Astrocyte of the cerebellum (primary cell): Measurements from ENCODE around the gene TNK2.
"Not testable (repeated sequence)": the region's sequence is repeated elsewhere in the genome, so short reads cannot be mapped to it uniquely, and the experiment has no call there.

Experiments used
- DNase-seq: peaks from one replicate; pipeline ENCODE4 v3.0.0-alpha.2; 2011; ENCODE audit warnings: low read depth
- H3K4me3 ChIP-seq: 2 replicates; pipeline ENCODE4 v1.5.1; 2011; ENCODE audit warnings: mild to moderate bottlenecking, low read depth, low read length, moderate library complexity
- in situ Hi-C: cut with HindIII; loops from 2 replicates; pipeline ENCODE4 v1.10.0; 2017; ENCODE audit warnings: low sequenced_read_pairs
- TF ChIP-seq, protein P1 (sequence below): IDR thresholded peaks from 2 replicates; pipeline ENCODE4 v1.5.1; 2012; ENCODE audit warnings: low read length, low read depth, moderate library complexity, mild to moderate bottlenecking; ENCODE audit errors: missing control alignments

TNK2 gene

DNA sequence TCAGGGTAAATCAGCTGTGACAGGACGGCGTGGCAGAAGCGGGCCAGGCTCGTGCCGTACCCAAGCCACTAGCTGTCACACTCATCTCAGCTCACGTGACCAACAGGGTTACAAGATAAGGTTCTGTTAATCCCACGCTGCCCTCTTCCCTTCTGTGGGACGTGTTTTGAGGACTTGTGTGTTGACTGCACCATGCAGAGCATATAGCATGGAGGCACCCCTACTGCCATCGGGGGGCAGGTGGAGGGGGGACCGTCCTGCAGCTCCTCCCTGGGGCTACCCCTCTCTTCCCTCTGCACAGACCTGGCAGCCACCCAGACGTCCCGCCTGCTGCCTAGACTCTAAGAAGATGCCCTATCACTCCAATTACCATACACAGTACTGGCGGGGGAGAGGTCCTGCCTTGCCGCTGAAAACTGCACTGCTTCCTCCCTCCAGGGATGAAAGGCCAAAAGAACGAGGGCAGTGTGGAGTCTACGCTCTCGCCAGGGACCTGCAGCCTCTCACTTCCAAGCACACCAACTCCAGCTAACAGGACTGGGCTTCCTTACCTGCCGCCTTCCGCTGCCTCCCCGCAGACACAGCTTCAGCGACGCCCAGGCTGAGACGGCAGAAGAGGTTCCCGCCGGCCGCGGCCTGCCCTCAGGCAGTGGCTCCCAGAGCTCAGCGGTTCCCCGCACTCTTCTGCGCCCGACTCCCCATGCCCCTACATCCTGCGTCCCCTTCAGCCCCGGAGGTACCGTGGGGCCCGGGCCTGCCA lies at the start of gene TNK2:
Gene TNK2 (minus strand): TSS at position 618 of the 760 bp plus-strand sequence. CDS start 19,963 bp downstream, outside the sequence.
- peak within 1 kb of the TSS; percentile 49 for H3K4me3 ChIP-seq
- TF ChIP-seq, protein P1, sequence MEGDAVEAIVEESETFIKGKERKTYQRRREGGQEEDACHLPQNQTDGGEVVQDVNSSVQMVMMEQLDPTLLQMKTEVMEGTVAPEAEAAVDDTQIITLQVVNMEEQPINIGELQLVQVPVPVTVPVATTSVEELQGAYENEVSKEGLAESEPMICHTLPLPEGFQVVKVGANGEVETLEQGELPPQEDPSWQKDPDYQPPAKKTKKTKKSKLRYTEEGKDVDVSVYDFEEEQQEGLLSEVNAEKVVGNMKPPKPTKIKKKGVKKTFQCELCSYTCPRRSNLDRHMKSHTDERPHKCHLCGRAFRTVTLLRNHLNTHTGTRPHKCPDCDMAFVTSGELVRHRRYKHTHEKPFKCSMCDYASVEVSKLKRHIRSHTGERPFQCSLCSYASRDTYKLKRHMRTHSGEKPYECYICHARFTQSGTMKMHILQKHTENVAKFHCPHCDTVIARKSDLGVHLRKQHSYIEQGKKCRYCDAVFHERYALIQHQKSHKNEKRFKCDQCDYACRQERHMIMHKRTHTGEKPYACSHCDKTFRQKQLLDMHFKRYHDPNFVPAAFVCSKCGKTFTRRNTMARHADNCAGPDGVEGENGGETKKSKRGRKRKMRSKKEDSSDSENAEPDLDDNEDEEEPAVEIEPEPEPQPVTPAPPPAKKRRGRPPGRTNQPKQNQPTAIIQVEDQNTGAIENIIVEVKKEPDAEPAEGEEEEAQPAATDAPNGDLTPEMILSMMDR, result no peak
- in situ Hi-C loops, result no loop called here
- DNase-seq, result no peak

DNA sequence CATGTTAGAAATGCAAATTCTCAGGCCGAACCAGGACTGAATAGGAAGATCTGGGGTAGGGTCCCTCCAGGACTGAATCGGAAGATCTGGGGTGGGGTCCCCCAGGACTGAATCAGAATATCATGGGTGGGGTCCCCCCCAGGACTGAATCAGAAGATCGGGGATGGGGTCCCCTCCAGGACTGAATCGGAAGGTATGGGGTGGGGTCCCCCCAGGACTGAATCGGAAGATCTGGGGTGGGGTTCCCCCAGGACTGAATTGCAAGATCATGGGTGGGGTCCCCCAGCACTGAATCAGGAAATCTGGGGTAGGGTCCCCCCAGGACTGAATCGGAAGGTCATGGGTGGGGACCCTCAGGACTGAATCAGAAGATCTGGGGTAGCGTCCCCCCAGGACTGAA lies 48.2 kb upstream of the TNK2 start:
- in situ Hi-C loops, result no loop called here

DNA sequence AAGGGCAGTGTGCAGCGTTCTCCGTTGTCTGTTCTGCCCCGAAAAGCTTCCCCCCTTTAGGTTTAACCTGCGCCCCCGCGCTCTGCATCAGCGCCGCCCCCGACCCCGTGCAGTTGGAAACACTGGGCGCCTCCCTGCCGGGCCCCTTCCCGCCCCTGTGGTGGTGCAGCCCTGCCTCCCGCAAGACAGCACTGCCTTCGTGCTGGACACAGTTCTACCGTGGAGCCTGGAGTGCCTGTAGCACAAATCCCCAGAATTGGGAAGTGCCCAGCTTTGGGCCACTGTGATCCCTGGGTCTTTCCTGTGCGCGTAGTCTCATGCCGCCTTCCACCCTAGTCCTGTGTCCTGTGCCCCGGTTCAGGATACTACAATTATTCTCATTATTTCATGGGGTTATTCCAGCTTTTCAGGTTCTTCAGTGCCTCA lies 47.1 kb upstream of the TNK2 start:
- H3K4me3 ChIP-seq, DNase-seq, in situ Hi-C loops: not testable (repeated sequence)

More for the DNA sequence above, 48.2 kb upstream of the TNK2 start:
- H3K4me3 ChIP-seq, result no peak overlapping the region
- no peak for DNase-seq
- TF ChIP-seq, protein P1, result no peak

DNA sequence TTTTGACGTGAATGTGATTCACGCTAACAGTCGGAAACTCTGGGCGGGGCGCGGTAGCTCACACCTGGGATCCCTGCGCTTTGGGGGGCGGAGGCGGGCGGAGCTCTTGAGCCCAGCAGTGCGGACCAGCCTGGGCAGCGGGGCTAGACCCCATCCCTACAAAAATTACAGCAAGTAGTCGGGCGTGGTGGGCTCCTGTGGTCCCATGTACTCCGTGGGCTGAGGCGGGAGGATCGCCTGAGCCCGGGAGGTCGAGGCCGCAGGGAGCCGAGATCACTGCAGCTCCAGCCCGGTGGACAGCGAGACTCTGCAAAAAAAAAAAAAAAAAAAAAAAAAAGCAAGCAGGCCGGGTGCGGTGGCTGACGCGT lies 46.4 kb upstream of the TNK2 start:
- DNase-seq, in situ Hi-C loops: not testable (repeated sequence)
- peak overlapping the region; percentile 39 for H3K4me3 ChIP-seq

DNA sequence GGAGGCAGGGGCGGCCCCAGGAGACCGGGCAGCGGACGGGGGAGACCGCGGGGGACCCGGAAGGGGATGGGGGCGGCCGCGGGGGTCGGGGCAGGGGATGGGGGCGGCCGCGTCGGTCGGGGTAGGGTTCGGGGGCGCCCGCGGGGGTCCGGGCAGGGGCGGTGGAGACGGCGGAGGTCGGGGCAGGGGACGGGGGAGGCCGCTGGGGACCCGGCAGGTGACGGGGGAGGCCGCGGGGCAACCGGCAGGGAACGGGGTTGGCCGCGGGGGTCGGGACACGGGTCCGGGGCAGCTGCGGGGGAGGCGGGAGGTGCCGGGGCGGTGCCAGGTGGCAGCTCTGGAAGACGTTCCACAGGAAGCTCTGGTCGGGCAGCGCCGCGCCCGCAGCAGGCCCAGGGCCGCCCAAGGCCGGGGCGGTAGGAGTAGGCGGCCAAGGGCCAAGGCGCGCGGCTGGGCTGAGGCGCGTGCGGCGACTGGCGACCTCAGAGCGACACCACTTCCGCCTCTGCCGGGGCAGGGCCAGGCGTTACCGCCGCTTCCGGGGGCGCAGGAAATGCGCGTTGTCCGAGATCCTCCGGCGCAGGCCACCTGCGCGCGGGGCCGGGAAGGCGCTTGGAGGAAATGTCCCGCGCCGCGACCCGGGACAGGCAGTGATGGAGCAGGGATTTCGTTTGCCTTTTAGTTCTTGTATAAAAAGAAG lies 45.9 kb upstream of the TNK2 start:
- in situ Hi-C loops, DNase-seq: not testable (repeated sequence)
- peak overlapping the region; percentile 39 for H3K4me3 ChIP-seq

DNA sequence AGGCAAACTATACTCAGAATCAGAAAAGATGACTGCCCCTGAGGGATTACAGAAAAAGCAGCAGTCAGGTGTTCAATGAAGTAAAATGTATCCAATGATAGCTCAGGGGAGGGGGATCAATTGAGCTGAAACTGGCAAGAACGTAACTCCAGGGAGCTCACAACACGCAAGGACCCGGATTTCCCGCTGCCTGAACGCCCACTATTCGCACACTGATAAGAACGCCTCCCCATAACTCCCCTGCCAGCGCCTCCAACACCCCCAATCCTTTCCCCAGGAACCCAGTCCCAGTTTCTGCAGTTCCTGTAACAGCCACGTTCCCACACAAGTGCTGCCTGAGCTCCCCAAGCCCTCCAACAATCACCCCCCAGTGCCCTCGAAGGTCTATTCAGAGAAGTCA lies 44.2 kb upstream of the TNK2 start:
- DNase-seq, in situ Hi-C loops, H3K4me3 ChIP-seq: not testable (repeated sequence)

DNA sequence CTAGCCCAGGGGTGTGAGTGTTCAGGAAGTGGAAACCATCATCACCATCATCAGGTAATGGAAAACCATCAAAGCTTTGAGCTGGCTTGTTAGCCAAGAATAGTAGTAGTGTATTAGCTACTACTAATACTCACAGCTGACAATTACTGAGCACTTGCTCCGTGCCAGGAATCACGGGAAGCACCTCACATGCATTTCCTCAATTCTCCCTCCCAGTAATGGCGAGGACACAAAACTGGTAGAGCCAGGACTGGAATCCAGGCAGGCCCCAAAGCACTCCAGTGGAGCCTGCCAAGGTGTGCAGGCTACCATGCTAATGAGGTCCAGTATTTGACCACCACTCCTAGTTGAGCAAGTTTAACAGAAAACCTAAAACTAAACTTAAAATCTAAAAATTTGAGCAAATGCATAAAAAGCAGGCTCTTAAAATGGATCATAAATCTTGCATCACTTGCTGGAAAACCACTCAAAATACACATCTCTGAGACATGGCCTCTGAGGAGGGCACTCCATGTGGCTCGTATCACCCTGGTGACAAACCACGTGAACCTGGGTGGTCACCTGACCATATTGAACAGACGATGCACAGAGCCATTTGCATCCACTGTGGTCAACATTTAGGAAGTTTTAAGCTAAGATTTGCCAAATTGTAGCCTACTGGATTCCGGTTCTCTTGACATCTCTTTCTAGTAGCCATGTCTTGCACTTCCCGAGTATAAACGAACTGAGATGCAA lies 43.3 kb upstream of the TNK2 start:
- H3K4me3 ChIP-seq, in situ Hi-C loops, DNase-seq: not testable (repeated sequence)

DNA sequence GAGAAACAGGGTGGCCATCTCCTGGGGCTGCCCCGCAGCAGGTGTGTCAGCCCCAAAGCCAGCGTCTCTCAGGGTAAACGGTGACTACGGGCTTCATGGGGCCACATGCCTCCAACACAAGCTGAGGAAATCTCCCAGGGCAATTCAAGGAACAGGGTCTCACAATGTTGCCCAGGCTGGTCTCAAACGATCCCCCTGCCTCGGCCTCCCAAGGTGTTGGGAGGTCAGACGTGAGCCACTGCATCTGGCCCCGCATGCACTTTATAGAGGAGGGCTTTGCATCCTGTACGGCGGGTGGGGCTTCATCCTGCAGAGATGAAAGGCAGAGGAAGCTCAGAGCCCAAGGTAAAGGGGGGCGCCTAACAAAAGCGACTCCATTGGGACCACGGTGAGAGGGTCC lies 42.4 kb upstream of the TNK2 start:
- in situ Hi-C loops, DNase-seq, H3K4me3 ChIP-seq: not testable (repeated sequence)

DNA sequence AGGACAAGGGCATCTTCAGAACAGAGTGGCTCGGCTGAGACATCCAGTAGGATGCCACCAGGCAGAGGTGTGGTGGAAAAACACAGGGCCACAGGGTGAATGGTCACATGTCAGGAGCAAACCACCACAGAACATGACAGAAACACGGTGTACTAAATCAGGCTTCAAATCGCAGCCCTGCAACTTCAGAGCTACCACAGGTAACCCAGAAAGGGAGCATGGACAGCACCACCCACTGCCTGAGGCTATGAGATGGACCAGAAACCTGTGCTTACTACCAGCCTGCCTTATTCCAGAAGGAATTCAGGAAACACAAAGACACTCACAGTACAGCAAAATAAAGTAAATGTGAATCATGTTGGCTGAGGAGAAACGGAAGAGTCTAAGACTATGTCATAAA lies 41.8 kb upstream of the TNK2 start:
- in situ Hi-C loops, H3K4me3 ChIP-seq, DNase-seq: not testable (repeated sequence)

DNA sequence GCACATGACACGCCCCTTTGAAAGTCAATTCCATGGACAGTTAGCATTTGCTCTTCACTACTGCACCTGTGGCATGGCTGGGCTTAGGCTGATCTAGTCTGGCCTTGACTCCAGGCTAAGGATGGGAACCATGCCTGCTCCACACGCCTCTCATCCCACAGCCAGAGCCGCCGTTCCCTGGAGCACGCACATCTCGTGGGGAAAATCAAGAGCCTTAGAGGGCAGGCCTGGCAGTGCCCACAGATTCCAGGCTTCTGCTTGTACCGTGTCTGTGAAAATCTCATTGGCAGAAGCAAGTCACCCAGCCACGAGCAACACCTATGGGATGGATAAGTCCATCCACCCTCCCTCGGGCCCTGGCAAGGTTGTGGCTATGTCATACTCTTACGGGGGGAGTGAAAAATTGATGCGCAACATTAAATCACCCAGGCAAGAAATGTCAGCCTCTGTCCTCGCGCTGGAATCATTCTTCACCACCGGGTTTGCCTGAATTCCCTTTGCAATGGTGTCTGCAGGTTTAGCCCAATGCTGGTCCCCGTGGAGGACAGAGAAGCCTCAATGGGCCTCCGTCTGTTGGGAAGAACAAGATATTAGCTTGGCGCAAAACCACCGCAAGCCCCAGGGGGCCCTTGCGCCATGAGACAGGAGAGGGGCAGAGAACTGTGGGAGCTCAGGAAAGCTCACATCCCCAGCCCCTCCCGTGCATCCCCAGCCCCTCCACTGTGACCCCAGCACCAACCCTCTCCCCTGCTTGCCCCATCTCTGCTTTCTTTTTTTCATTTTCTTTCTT lies 38.8 kb upstream of the TNK2 start:
- H3K4me3 ChIP-seq, in situ Hi-C loops, DNase-seq: not testable (repeated sequence)

DNA sequence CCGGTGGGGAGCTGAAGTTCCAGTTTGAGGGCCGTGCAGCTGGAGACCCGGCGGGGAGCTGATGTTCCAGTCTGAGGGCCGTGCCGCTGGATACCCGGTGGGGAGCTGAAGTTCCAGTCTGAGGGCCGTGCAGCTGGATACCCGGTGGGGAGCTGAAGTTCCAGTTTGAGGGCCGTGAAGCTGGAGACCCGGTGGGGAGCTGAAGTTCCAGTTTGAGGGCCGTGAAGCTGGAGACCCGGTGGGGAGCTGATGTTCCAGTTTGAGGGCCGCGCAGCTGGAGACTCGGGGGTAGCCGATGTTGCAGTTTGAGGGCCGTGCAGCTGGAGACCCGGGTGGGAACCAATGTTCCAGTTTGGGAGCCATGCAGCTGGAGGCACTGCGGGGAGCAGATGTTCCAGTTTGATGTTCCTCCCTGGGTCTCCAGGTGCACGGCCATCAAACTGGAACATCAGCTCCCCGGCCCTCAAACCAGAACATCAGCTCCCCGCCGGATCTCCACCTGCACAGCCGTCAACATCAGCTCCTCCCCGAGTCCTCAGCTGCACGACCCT lies 33.0 kb upstream of the TNK2 start:
- H3K4me3 ChIP-seq, in situ Hi-C loops, DNase-seq: not testable (repeated sequence)

DNA sequence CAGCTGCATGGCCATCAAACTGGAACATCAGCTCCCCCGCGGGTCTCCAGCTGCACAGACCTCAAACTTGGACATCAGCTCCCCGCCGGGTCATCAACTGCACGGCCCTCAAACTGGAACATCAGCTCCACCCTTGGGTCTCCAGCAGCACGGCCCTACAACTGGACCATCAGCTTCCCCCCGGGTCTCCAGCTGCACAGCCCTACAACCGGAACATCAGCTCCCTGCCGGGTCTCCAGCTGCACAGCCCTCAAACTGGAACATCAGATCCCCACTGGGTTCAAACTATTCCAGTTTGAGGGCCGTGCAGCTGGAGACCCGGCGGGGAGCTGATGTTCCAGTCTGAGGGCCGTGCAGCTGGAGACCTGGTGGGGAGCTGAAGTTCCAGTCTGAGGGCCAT lies 32.5 kb upstream of the TNK2 start:
- DNase-seq, in situ Hi-C loops, H3K4me3 ChIP-seq: not testable (repeated sequence)

DNA sequence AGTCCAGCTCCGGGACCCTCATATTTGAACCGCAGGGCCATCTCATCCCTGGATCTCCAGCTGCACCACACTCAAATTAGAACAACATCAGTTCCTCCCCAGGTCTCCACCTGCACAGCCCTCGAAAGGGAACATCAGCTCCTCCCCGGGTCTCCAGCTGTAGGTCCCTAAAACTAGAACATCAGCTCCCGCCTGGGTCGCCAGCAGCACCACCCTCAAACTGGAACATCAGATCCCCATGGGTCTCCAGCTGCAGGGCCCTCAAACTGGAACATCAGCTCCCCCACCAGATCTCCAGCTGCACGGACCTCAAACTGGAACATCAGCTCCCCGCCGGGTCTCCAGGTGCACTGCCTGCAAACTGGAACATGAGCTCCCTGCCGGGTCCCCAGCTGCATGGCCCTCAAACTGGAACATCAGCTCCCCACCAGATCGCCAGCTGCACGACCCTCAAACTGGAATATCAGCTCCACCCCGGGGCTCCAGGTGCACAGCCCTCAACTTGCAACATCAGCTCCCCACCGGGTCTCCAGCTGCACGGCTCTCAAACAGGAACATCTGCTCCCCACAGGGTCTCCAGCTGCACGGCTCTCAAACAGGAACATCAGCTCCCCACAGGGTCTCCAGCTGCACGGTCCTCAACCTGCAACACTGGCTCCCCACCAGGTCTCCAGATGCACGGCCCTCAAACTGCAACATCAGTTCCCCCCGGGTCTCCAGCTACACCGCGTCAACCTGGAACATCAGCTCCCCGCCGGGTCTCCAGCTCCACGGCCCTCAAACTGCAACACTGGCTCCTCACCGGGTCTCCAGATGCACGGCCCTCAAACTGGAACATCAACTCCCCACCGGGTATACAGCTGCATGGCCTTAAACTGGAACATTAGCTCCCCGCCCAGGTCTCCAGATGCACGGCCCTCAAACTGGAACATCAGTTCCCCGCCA lies 31.4 kb upstream of the TNK2 start:
- DNase-seq, in situ Hi-C loops, H3K4me3 ChIP-seq: not testable (repeated sequence)
